22Rv1 (cell line): ENCODE measurements around the gene ARRDC3.
"Not testable (repeated sequence)": the region's sequence is repeated elsewhere in the genome, so short reads cannot be mapped to it uniquely, and the experiment has no call there.

ENCODE experiments used
- H3K27ac ChIP-seq: fragments of 450-650 bp; 2 replicates; pipeline ENCODE4 v1.5.1; 2017
- ZFX ChIP-seq: fragments of 450-650 bp; IDR thresholded peaks from 2 replicates; pipeline ENCODE4 v1.6.1; 2017; ENCODE audit warnings: antibody characterized with exemption, borderline replicate concordance
- TF ChIP-seq, protein P1 (sequence below): fragments of 450-650 bp; IDR thresholded peaks from 2 replicates; pipeline ENCODE4 v1.5.1; 2017; ENCODE audit warnings: mild to moderate bottlenecking

ARRDC3 gene

GRCh38 chr5:91403438-91403837, 20.3 kb upstream of the ARRDC3 start:
- no peak for TF ChIP-seq ZFX
- TF ChIP-seq, protein P1, sequence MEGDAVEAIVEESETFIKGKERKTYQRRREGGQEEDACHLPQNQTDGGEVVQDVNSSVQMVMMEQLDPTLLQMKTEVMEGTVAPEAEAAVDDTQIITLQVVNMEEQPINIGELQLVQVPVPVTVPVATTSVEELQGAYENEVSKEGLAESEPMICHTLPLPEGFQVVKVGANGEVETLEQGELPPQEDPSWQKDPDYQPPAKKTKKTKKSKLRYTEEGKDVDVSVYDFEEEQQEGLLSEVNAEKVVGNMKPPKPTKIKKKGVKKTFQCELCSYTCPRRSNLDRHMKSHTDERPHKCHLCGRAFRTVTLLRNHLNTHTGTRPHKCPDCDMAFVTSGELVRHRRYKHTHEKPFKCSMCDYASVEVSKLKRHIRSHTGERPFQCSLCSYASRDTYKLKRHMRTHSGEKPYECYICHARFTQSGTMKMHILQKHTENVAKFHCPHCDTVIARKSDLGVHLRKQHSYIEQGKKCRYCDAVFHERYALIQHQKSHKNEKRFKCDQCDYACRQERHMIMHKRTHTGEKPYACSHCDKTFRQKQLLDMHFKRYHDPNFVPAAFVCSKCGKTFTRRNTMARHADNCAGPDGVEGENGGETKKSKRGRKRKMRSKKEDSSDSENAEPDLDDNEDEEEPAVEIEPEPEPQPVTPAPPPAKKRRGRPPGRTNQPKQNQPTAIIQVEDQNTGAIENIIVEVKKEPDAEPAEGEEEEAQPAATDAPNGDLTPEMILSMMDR: no peak
- H3K27ac ChIP-seq: no peak overlapping the region

GRCh38 chr5:91401175-91401574, 18.1 kb upstream of the ARRDC3 start:
- TF ChIP-seq, protein P1: no peak
- no peak for TF ChIP-seq ZFX

GRCh38 chr5:91397791-91398190, 14.7 kb upstream of the ARRDC3 start:
- TF ChIP-seq, protein P1: no peak
- no peak for TF ChIP-seq ZFX
- no peak overlapping the region for H3K27ac ChIP-seq

More at GRCh38 chr5:91401175-91401574, 18.1 kb upstream of the ARRDC3 start:
- no peak overlapping the region for H3K27ac ChIP-seq

DNA sequence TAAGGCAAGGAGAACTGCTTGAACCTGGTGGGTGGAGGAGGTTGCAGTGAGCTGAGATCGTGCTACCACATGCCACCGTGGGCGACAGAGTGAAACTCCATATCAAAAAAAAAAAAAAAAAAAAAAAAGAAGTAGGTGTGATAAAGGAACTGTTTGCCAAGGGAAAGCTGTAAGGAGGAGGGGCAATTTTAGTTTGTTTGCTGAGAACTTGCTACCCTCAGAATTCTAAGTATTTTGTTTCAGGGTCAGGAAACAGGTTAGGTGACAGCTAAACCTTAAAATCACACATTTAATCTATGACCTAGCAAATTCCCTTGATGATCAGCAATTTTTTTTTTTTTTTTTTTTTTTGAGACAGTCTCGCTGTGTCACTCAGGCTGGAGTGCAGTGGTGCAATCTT, 7.2 kb upstream of the ARRDC3 start:
- H3K27ac ChIP-seq: no peak overlapping the region
- TF ChIP-seq, protein P1: no peak
- no peak for TF ChIP-seq ZFX

- not testable (repeated sequence) for H3K27ac ChIP-seq
Measured at GRCh38 chr5:91389555-91389954, 6.4 kb upstream of the ARRDC3 start.

DNA sequence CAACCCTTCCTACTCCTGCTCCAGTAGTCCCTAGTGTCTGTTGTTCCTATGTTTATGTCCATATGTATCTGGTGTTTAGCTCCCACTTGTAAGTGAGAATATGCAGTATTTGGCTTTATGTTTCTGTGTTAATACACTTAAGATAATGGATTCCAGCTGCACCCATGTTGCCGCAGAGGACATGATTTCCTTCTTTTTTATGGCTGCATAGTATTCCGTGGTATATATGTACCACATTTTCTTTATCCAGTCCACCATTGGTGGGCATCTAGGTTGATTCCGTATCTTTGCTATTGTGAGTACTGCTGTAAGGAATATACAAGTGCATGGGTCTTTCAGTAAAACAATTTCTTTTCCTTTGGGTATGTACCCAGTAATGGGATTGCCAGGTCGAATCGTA, 5.2 kb upstream of the ARRDC3 start:
- H3K27ac ChIP-seq: no peak overlapping the region
- TF ChIP-seq ZFX: no peak
- TF ChIP-seq, protein P1: no peak

DNA sequence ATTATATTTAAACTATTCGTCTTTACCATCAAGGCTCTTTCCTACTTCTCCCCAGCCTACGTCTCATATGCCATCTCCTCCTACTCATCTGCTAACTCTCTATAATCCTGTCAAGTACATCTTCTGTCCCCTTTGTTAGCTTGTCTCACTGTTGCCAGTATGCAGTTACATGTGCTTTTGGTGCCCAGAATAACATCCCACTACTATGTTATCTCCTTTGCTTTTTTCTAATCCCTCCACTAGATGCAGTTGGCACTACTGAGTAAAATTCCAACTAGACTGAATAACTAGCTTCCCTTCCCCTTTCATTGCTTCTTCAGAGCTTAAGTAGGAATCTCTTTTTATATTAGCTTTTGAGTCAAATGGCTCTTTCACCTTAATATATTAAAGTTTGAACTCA, 3.0 kb upstream of the ARRDC3 start:
- TF ChIP-seq, protein P1: no peak
- no peak for TF ChIP-seq ZFX
- no peak overlapping the region for H3K27ac ChIP-seq

DNA sequence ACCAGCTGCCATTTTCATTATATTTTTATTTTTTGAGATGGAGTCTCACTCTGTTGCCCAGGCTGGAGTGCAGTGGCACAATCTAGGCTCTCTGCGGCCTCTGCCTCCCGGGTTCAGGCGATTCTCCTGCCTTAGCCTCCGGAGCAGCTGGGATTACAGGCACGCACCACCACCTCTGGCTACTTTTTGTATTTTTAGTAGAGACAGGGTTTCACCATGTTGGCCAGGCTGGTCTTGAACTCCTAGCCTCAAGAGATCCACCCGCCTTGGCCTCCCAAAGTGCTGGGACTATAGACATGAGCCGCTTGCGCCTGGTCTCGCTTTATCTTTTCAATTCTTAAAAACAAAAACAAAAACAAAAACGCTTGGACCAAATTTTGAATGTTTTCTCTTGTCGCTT, 2.5 kb upstream of the ARRDC3 start:
- not testable (repeated sequence) for H3K27ac ChIP-seq
